ENCODE measurements around the gene RAB17.

Gene RAB17

GRCh38 chr2:237592425-237592980 lies 2.0 kb upstream of the RAB17 start:
- no peak for TF ChIP-seq CTCF (IDR thresholded peaks at IDR 0.05; ENCODE audit: borderline replicate concordance, control extremely low read depth, extremely low read depth, insufficient read depth, missing control alignments)
- in situ Hi-C loops (cut with MboI; ENCODE audit: low sequenced_read_pairs, unreplicated experiment) = no loop called here
- DNase-seq (ENCODE audit: low spot score) = no peak

- no peak for DNase-seq (ENCODE audit: low spot score)
- no peak for TF ChIP-seq CTCF (IDR thresholded peaks at IDR 0.05; ENCODE audit: borderline replicate concordance, control extremely low read depth, extremely low read depth, insufficient read depth, missing control alignments)
- in situ Hi-C loops (cut with MboI; ENCODE audit: low sequenced_read_pairs, unreplicated experiment) = no loop called here
Observed at GRCh38 chr2:237591141-237591881, 777 bp upstream of the RAB17 start.

- no peak for TF ChIP-seq CTCF (IDR thresholded peaks at IDR 0.05; ENCODE audit: borderline replicate concordance, control extremely low read depth, extremely low read depth, insufficient read depth, missing control alignments)
- in situ Hi-C loops (cut with MboI; ENCODE audit: low sequenced_read_pairs, unreplicated experiment) = no loop called here
- no peak for DNase-seq (ENCODE audit: low spot score)
Observed at GRCh38 chr2:237588044-237588696, 2.4 kb downstream of the RAB17 start.

GRCh38 chr2:237585590-237586221 lies 4.8 kb downstream of the RAB17 start:
- in situ Hi-C loops (cut with MboI; ENCODE audit: low sequenced_read_pairs, unreplicated experiment) = no loop called here
- no peak for TF ChIP-seq CTCF (IDR thresholded peaks at IDR 0.05; ENCODE audit: borderline replicate concordance, control extremely low read depth, extremely low read depth, insufficient read depth, missing control alignments)
- no peak for DNase-seq (ENCODE audit: low spot score)

GRCh38 chr2:237583385-237584295 lies 6.9 kb downstream of the RAB17 start:
- in situ Hi-C loops (cut with MboI; ENCODE audit: low sequenced_read_pairs, unreplicated experiment) = no loop called here

More at GRCh38 chr2:237583385-237584295, 6.9 kb downstream of the RAB17 start:
- no peak for TF ChIP-seq CTCF (IDR thresholded peaks at IDR 0.05; ENCODE audit: borderline replicate concordance, control extremely low read depth, extremely low read depth, insufficient read depth, missing control alignments)
- no peak for DNase-seq (ENCODE audit: low spot score)

Data from GM13976 (cell line).